A204.1 (cell line): ENCODE measurements around the gene SEMA4C.

Source experiments
- FAIRE-seq: peaks from 2 replicates; lab custom pipeline; 2012; peaks lifted over from hg19 to GRCh38; lab: Jason Lieb, UNC

SEMA4C gene

GRCh38 chr2:96841701-96842495, 28.0 kb downstream of the SEMA4C start:
- no peak for FAIRE-seq

DNA sequence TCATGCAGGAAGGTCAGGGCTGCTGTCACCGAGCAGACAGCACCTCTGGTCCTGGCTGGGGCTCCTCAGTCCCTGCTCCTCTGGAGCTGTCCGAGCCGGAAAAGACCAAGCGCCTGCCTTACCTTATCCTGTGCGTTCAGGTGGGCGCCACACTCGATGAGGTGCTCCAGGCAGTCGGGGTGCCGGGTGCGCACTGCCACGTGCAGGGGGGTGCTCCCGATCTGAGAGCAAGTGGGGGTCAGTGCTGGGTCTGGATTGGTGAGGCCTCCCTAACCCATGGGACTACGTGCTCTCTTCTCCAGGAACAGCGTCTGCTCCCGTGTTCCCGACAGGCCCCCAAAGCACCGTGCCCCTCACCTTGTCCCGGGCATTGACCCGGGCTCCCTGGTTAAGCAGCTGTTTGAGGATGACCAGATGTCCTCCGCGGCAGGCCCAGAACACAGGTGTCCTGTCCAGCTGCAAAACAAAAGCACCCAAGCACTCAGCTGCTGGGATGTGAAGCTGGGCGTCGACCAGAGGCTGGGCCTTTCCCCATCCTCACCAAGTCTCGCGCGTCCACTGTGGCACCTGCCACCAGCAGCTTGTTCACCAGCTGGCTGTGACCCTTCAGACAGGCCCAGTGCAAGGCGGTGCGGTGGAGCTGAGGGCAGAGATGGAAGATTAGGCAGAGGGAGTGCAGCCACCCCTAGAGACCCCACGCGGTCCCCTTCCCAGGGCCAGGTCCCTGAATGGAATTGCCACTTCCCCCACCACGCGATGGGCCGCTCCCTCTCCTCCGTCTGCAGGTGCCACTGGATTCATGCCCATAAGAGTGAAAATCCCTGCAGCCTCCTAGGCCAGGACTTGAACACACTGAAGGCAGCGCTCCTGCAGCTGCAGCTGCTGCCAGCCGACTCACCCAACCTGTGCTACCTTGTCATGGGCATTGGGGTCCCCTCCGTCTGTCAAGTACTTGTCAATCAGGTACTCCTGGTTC, 29.7 kb downstream of the SEMA4C start:
- FAIRE-seq, result no peak

- FAIRE-seq, result no peak
Measured at GRCh38 chr2:96839293-96839874, 30.5 kb downstream of the SEMA4C start.

DNA sequence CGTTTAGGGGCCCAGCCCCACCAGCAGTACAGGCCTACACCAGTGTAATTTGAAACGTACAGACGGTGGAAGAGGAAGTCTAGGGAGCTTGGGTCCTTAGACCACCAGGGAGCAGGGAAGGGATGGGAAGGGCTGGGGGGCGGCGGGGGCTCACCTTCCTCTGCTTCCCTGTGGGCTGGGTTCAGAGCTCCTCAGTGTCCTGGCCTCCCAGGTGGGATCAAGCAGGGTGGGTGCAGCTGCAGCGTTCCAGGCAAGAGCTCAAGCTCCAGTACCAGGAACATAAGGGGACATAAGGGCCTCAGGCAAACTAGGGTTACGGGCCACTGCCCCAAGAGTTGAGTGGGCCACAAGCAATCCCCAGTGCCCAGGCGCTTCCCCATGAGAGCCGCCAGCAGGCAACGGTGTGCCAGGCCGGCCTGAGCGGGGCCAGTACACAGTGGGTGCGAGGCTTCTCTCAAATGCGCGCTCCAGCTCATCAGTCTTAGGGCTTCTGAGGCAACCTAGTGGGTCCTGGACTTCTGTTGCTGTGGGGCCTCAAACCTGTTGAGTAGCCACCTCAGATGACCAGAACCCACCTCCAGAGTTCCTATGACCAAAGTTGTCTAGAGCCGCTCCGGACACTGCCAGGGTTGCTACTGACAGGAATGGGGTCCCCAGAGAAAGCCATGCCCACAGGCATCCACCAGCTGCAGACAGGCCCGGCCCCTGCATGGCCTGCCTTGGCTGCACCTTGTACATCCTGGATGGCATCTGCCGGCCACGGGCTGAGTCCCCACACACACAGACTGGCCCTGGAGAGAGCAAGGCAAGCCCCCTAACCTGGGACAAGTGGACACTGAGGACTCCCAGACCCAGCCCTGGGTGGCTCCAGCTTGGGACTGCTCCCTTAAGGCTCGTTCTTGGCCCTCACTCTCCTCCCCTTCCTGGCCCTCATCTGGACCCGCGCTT, 31.3 kb downstream of the SEMA4C start:
- no peak for FAIRE-seq

GRCh38 chr2:96837575-96837974, 32.3 kb downstream of the SEMA4C start:
- no peak for FAIRE-seq

DNA sequence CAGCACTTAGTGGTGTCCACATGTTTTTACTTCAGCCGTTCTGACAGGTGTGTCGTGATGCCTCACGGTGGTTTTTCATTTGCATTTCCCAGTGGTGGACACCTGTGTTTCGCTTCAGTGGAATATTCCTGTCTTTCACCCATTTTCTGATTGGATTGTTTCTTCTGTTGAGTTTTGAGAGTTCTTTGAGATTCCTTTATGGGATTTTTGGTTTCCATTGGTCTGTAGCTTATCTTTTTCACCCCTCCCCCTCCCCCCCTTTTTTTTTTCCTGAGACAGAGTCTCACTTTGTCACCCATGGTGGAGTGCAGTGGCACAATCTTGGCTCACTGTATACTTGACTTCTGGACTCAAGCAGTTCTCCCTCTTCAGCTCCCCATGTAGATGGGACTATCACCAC, 34.0 kb downstream of the SEMA4C start:
- no peak for FAIRE-seq

- FAIRE-seq, result no peak
Measured at GRCh38 chr2:96832754-96833507, 36.9 kb downstream of the SEMA4C start.

GRCh38 chr2:96832408-96832753, 37.5 kb downstream of the SEMA4C start:
- FAIRE-seq, result no peak

DNA sequence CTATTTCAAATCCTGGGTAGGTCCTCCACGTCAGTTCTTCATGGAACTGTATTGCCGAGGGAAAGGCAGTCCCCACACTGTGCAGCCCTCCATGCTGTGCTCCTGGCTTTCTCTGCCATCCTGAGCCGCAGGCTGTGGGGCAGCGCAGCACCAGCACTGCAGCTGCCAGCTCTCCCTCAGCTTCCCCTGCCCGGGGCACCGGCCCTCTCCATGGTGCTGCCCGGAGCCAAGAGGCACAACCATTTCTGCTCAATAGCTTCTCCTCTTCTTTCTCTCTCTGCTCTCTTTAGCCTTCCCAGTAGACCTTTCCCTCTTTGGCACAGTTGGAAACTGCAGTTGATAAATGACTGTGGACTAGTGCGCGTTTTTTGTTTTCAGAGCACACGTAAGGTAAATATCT, 38.2 kb downstream of the SEMA4C start:
- FAIRE-seq, result no peak

DNA sequence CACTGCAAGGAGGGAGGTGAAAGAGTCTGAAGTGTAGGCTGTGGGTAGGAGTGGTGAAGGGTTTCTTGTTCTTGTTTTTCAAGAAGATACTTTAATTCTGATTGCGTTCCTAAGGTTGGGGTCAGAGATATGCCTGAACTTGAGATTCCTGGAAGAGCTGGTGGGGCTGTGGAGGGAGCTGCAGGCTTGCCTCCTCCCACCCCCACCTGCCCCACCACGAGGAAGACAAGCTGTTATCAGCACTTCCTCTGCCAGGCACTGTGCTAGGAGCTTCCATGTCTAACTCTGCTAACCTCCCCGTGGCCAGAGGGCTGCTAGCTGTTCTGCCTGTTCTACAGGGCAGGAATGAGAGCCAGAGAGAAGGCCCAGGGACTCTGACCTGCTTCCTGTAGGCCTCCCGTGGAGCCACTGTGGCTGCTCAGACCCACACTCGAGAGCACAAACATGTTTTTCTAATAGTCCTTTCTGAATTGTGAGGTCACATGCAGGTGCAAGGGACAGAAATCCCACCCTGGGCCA, 39.8 kb downstream of the SEMA4C start:
- no peak for FAIRE-seq

- no peak for FAIRE-seq
Measured at GRCh38 chr2:96828874-96829273, 41.0 kb downstream of the SEMA4C start.

DNA sequence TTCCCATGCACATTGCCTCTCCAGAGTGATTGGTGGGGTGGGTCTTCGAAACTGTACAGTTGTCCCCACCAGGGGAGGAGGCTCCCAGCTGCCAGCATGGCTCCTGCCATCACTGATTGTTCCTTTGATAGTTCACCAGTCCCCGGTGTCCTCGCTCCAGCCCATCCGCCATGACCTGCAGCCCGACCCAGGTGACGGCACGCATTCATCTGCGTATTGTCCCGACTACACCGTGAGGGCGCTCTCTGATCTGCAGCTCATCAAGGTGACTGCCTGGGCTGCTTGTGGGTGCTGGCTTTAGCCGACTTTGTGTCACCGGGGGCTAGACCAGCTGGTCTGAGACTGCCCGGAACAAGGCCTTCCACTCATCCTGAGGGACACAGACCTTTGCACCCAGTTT, 41.4 kb downstream of the SEMA4C start:
- no peak for FAIRE-seq

DNA sequence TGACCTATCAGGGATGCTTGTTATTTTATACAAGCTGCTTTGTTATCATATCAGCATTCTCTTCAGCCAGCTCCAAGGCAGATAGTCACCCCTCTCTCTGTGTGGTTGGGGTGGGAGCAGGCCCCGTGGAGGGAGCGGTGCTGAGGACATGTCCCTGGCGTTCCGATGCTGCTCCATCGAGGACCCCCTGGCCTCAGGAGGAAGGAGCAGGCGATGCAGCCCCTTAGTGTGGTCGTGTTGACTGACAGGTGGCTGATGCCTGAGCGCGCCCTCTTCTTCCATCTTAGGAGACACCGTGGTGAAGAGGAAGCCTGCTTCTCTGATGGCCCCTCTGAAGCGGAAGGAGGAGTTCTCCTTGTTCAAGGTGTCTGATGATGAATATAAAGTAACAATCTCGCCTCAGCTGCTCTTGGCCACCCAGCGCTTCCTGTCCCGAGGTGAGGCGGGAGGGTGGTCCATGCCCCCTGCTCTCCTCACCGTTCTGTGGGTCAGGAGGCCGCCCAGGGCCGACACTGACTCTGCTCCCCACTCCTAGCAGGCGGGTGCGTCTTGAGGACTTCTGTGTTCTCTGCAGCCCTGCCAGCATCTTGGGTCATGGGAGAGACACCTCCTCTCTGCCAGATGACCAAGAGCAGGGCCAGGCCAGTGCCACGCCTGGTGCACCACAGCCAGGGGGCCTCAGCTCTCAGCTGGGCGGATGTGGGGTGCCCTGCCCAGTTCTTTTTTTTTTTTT, 43.2 kb downstream of the SEMA4C start:
- no peak for FAIRE-seq

GRCh38 chr2:96825057-96825456, 44.8 kb downstream of the SEMA4C start:
- FAIRE-seq, result no peak

- no peak for FAIRE-seq
Measured at GRCh38 chr2:96824079-96824870, 45.6 kb downstream of the SEMA4C start.

DNA sequence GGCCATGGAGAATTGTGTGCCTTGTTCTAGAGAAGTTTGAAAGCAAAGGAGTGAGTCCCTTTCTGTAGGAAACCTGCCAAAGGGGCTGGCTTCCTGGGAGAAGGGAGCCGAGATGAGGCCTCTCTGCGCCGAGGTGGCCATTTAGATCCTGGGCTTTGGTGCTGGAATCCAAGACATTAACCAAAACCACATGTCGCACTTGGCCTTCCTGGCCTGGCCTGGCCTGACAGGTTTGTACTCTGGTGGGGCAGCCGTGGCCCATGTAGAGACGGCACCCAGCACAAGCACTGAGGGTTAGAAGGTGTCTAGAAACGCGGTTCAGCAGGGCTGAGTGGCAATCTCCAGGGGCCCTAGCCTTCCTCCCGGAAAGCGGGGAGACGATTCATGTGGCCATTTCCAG, 46.7 kb downstream of the SEMA4C start:
- no peak for FAIRE-seq

DNA sequence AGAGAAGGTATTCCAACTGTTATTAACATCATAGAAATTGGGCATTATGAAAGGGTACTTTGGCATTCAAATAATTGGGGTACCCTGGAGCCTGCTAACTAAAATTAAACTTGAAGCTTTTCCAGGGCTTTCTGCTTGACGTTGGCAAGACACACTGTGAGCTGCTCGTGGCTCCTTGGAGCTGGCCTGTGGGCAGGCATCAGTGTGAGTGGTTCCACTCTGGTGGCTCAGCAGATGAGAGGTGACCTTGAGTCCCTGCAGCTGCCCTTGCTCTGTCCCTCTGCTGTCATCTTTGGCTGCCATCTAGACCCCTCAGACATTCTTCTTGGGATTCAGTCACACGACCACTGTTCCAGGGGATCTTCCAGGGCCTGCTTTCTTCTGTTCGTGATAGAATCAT, 47.1 kb downstream of the SEMA4C start:
- no peak for FAIRE-seq

GRCh38 chr2:96821113-96821675, 48.7 kb downstream of the SEMA4C start:
- FAIRE-seq, result no peak
